DOHH2 (cell line): ENCODE data around the gene ACP2.
A peak's percentile ranks its signal among the peaks of the same experiment; 100 is the strongest.

Experiments
- H3F3A ChIP-seq: fragments of 200-600 bp; sonication (generic), shearing (Covaris generic); 2 replicates; pipeline ENCODE4 v1.6.0; 2016; ENCODE audit warnings: antibody characterized with exemption, mild to moderate bottlenecking; ENCODE audit not compliant: control insufficient read depth, insufficient read depth
- H3K27ac ChIP-seq: fragments of 200-600 bp; sonication (generic); 2 replicates; pipeline ENCODE4 v1.5.1; 2014; ENCODE audit warnings: low read depth, mild to moderate bottlenecking, low read length, moderate library complexity
- H3K27me3 ChIP-seq: fragments of 200-600 bp; sonication (generic); 2 replicates; pipeline ENCODE4 v1.6.1; 2014; ENCODE audit warnings: mild to moderate bottlenecking, low read length, mixed read lengths; ENCODE audit not compliant: control insufficient read depth
- H3K36me3 ChIP-seq: fragments of 200-600 bp; sonication (generic); 2 replicates; pipeline ENCODE4 v1.6.1; 2014; ENCODE audit warnings: mild to moderate bottlenecking, low read length, moderate library complexity, mixed read lengths; ENCODE audit not compliant: control insufficient read depth
- H3K4me1 ChIP-seq: fragments of 200-600 bp; sonication (generic); 2 replicates; pipeline ENCODE4 v1.6.1; 2014; ENCODE audit warnings: mild to moderate bottlenecking, low read length, mixed read lengths; ENCODE audit not compliant: control insufficient read depth
- H3K4me2 ChIP-seq: fragments of 200-600 bp; sonication (generic); 2 replicates; pipeline ENCODE4 v1.6.0; 2014; ENCODE audit warnings: mild to moderate bottlenecking, low read length, moderate library complexity
- H3K4me3 ChIP-seq: fragments of 200-600 bp; sonication (generic); 2 replicates; pipeline ENCODE4 v1.5.1; 2014; ENCODE audit warnings: mild to moderate bottlenecking, low read length, mixed read lengths
- H3K79me2 ChIP-seq: fragments of 200-600 bp; sonication (generic); 2 replicates; pipeline ENCODE4 v1.6.1; 2014; ENCODE audit warnings: mild to moderate bottlenecking, low read length, mixed read lengths; ENCODE audit not compliant: control insufficient read depth
- H3K9me2 ChIP-seq: fragments of 200-600 bp; sonication (generic); replicated peaks from 2 replicates; pipeline ENCODE4 v1.6.1; 2014; ENCODE audit warnings: mild to moderate bottlenecking, low read length, mixed read lengths; ENCODE audit not compliant: control insufficient read depth
- H3K9me3 ChIP-seq: fragments of 200-600 bp; sonication (generic); 2 replicates; pipeline ENCODE4 v1.6.1; 2014; ENCODE audit warnings: antibody characterized with exemption, low read length, mixed read lengths; ENCODE audit not compliant: control insufficient read depth, insufficient read depth
- H4K20me1 ChIP-seq: fragments of 200-600 bp; sonication (generic); 2 replicates; pipeline ENCODE4 v1.6.0; 2014; ENCODE audit warnings: low read depth, mild to moderate bottlenecking, antibody characterized with exemption, low read length, moderate library complexity; ENCODE audit not compliant: control insufficient read depth, insufficient read depth
- EZH2phosphoT487 ChIP-seq: fragments of 200-600 bp; sonication (generic); IDR thresholded peaks from 2 replicates; pipeline ENCODE4 v1.6.1; 2017; ENCODE audit warnings: borderline replicate concordance, mild to moderate bottlenecking, antibody characterized with exemption, low read length, moderate library complexity, mixed read lengths
- TF ChIP-seq, protein P1 (sequence below): fragments of 200-600 bp; sonication (generic); IDR thresholded peaks from one replicate; pipeline ENCODE4 v1.5.1; 2014; ENCODE audit warnings: antibody characterized with exemption, mild to moderate bottlenecking, low read depth, low read length; ENCODE audit not compliant: poor library complexity, severe bottlenecking

Gene ACP2

GRCh38 chr11:47260366-47260765 is 11.8 kb upstream of the ACP2 start:
- Histone ChIP-seq H4K20me1 (no peaks in the 10 kb centered on the region), H3K4me1 (peaks cover 9% of the 10 kb centered on the region), H3K9me2 (no peaks in the 10 kb centered on the region), H3K27ac (no peak overlapping the region), H3K9me3 (no peaks in the 10 kb centered on the region), H3K36me3 (no peaks in the 10 kb centered on the region), H3F3A (peaks cover 2% of the 10 kb centered on the region; the same call in 1 of the 2 replicates), H3K79me2 (no peaks in the 10 kb centered on the region), H3K4me2 (no peak overlapping the region), H3K27me3 (no peaks in the 10 kb centered on the region), H3K4me3 (no peak overlapping the region)
- no peak for TF ChIP-seq EZH2phosphoT487
- TF ChIP-seq, protein P1, sequence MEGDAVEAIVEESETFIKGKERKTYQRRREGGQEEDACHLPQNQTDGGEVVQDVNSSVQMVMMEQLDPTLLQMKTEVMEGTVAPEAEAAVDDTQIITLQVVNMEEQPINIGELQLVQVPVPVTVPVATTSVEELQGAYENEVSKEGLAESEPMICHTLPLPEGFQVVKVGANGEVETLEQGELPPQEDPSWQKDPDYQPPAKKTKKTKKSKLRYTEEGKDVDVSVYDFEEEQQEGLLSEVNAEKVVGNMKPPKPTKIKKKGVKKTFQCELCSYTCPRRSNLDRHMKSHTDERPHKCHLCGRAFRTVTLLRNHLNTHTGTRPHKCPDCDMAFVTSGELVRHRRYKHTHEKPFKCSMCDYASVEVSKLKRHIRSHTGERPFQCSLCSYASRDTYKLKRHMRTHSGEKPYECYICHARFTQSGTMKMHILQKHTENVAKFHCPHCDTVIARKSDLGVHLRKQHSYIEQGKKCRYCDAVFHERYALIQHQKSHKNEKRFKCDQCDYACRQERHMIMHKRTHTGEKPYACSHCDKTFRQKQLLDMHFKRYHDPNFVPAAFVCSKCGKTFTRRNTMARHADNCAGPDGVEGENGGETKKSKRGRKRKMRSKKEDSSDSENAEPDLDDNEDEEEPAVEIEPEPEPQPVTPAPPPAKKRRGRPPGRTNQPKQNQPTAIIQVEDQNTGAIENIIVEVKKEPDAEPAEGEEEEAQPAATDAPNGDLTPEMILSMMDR = no peak

- no peaks in the 10 kb centered on the region for H3K27me3 ChIP-seq
- 0 out of 2 replicates have a peak, but pooled peaks cover 6% of the 10 kb centered on the region for H3K4me1 ChIP-seq
- H3K27ac ChIP-seq = no peak overlapping the region
- H4K20me1 ChIP-seq = no peaks in the 10 kb centered on the region
- no peak for TF ChIP-seq EZH2phosphoT487
- TF ChIP-seq, protein P1 = peak; percentile 79
- no peak overlapping the region for H3K4me3 ChIP-seq
- no peaks in the 10 kb centered on the region; the same call in 1 of the 2 replicates for H3F3A ChIP-seq
- H3K9me3 ChIP-seq = no peaks in the 10 kb centered on the region
- no peaks in the 10 kb centered on the region for H3K79me2 ChIP-seq
- no peak overlapping the region for H3K4me2 ChIP-seq
- H3K36me3 ChIP-seq = no peaks in the 10 kb centered on the region
- H3K9me2 ChIP-seq = no peaks in the 10 kb centered on the region
Measured at GRCh38 chr11:47259232-47259977, 10.8 kb upstream of the ACP2 start.

DNA sequence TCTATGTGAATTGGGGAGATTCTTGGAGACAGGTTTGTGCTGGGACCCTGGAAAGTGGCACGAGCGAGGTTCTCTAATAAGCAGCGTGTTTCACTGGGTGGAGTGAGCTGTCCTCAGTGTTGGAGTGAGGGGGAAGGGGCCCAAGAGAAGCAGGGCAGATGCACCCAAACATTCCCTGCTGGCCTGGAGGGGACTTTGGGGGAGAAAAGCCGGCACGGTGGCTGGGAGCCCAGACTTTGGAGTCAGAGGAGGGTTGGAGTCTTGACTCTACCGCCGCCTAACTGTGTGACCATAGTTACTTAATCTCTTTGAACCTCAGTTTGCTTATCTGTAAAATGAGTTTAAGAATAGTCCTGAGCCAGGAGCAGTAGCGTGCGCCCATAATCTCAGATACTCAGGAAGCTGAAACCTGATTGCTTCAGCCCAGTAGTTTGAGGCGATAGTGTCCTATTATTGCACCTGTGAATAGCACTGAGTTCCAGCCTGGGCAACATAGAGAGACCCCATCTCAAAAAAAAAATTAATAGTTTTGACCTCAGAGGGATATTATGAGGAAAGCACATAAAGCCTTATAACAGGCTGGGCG is 9.8 kb upstream of the ACP2 start:
- Histone ChIP-seq H3K27me3 (no peaks in the 10 kb centered on the region), H4K20me1 (no peaks in the 10 kb centered on the region), H3K79me2 (no peaks in the 10 kb centered on the region), H3K4me2 (no peak overlapping the region), H3F3A (no peaks in the 10 kb centered on the region), H3K9me3 (no peaks in the 10 kb centered on the region), H3K27ac (no peak overlapping the region), H3K4me1 (0 out of 2 replicates have a peak, but pooled peaks cover 6% of the 10 kb centered on the region), H3K4me3 (no peak overlapping the region), H3K9me2 (no peaks in the 10 kb centered on the region), H3K36me3 (no peaks in the 10 kb centered on the region)
- TF ChIP-seq, protein P1 = no peak
- no peak for TF ChIP-seq EZH2phosphoT487
